ENCODE data around the gene MYMX.

The MYMX gene

DNA sequence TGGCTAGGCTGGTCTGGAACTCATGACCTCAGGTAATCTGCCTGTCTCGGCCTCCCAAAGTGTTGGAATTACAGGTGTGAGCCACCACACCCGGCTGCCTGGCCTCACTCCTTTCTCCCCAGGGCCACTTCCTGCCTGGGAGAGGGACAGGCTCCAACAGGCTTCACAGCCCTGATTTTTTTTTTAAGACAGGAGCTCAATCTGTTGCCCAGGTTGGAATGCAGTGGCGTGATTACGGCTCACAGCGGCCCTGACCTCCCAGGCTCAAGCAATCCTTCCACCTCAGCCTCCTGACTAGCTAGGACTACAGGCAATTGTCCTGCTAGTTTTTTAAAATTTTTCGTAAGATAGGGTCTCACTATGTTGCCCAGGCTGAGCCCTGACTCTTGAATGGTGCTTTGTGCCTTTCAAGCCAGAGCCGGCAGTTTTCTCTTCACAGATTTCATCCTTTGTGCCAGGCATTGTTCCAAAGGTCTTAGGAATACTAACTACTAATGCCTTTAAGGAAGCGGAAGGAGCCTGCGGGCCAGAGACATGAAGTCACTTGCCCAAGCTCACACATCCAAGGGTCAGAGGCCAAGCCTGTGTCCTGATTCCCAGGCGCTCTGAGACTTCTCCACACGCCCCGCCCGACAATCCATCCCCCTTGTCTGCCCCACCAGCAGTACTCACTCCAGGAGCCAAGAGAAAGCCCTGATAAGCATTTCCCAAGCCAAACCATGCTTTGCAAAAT is 38.9 kb upstream of the MYMX start:
- no peak overlapping the region for H3K4me3 ChIP-seq (ENCODE audit: low read depth, low read length)
- H3K9ac ChIP-seq: no peak overlapping the region
- no peaks in the 10 kb centered on the region for H3K36me3 ChIP-seq (ENCODE audit: control insufficient read depth, insufficient read depth, low read length)
- no peak for TF ChIP-seq CTCF (IDR thresholded peaks at IDR 0.05)
- H2AFZ ChIP-seq: no peak overlapping the region
- H3K27ac ChIP-seq: no peak overlapping the region
- no peaks in the 10 kb centered on the region for H3K27me3 ChIP-seq (ENCODE audit: control insufficient read depth, insufficient read depth, low read length)
- H3K9me3 ChIP-seq (ENCODE audit: control insufficient read depth, low read length): no peaks in the 10 kb centered on the region
- no peak overlapping the region for H3K4me2 ChIP-seq (ENCODE audit: low read length)
- H3K79me2 ChIP-seq: no peaks in the 10 kb centered on the region
- H3K4me1 ChIP-seq: no peaks in the 10 kb centered on the region

GRCh38 chr6:44178424-44179071 is 38.2 kb upstream of the MYMX start:
- Histone ChIP-seq H3K9me3 (ENCODE audit: control insufficient read depth, low read length) (no peaks in the 10 kb centered on the region), H3K9ac (no peak overlapping the region), H3K4me3 (ENCODE audit: low read depth, low read length) (no peak overlapping the region), H3K27ac (no peak overlapping the region), H3K4me2 (ENCODE audit: low read length) (no peak overlapping the region), H3K36me3 (ENCODE audit: control insufficient read depth, insufficient read depth, low read length) (no peaks in the 10 kb centered on the region), H3K4me1 (no peaks in the 10 kb centered on the region), H3K79me2 (no peaks in the 10 kb centered on the region), H2AFZ (no peak overlapping the region), H3K27me3 (ENCODE audit: control insufficient read depth, insufficient read depth, low read length) (no peaks in the 10 kb centered on the region)
- TF ChIP-seq CTCF (IDR thresholded peaks at IDR 0.05): no peak

- H3K27ac ChIP-seq: no peak overlapping the region
Measured at GRCh38 chr6:44179072-44179536, 37.6 kb upstream of the MYMX start.

DNA sequence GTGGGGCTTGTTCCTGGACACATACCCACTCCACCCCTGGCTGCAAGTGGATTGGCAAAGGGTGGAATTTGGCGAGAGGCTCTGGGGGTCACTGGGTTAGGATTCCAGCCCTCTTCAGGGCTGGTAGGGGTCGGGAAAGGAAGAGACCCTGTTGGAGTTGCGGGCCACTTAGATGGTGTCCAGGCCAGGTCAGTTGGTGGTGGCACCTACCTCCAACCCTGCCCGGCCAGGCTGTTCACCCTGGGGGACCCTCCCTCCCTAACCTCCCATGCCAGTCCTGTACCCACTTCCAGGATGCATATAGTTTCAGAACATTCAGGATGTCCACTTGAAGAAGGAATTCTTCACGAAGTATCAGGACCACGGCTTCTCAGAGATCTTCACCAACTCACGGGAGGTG is 37.1 kb upstream of the MYMX start:
- no peak overlapping the region for H3K27ac ChIP-seq
- H3K9me3 ChIP-seq (ENCODE audit: control insufficient read depth, low read length): no peaks in the 10 kb centered on the region
- no peaks in the 10 kb centered on the region for H3K4me1 ChIP-seq
- H3K9ac ChIP-seq: no peak overlapping the region
- no peak for TF ChIP-seq CTCF (IDR thresholded peaks at IDR 0.05)
- no peak overlapping the region for H3K4me2 ChIP-seq (ENCODE audit: low read length)
- no peaks in the 10 kb centered on the region for H3K36me3 ChIP-seq (ENCODE audit: control insufficient read depth, insufficient read depth, low read length)
- H3K4me3 ChIP-seq (ENCODE audit: low read depth, low read length): no peak overlapping the region
- H3K79me2 ChIP-seq: no peaks in the 10 kb centered on the region
- H2AFZ ChIP-seq: no peak overlapping the region
- no peaks in the 10 kb centered on the region for H3K27me3 ChIP-seq (ENCODE audit: control insufficient read depth, insufficient read depth, low read length)

More at GRCh38 chr6:44179072-44179536, 37.6 kb upstream of the MYMX start:
- Histone ChIP-seq H3K4me2 (ENCODE audit: low read length) (no peak overlapping the region), H3K9me3 (ENCODE audit: control insufficient read depth, low read length) (no peaks in the 10 kb centered on the region), H3K27me3 (ENCODE audit: control insufficient read depth, insufficient read depth, low read length) (no peaks in the 10 kb centered on the region), H2AFZ (no peak overlapping the region), H3K9ac (no peak overlapping the region), H3K4me1 (no peaks in the 10 kb centered on the region), H3K4me3 (ENCODE audit: low read depth, low read length) (no peak overlapping the region), H3K36me3 (ENCODE audit: control insufficient read depth, insufficient read depth, low read length) (no peaks in the 10 kb centered on the region), H3K79me2 (no peaks in the 10 kb centered on the region)
- TF ChIP-seq CTCF (IDR thresholded peaks at IDR 0.05): no peak
